IMR-90 (cell line): ENCODE results near the gene TNFRSF4. TPM values are rescaled to one million over a fixed set of nuclear protein-coding genes. Genes with fewer than 3 reads are reported as not detected.

Experiments
- ATAC-seq: fragments of 200-7000 bp; cut with Tn5 transposase; 2 replicates; pipeline ENCODE4 v1.9.1; 2020; ENCODE audit warnings: low read depth, mild to moderate bottlenecking, moderate library complexity
- BruUV-seq: library from RNA; stranded (reverse); fragments of 400-500 nt; replicated peaks from 2 replicates; lab custom pipeline; 2021; lab: Mats Ljungman, UMichigan
- CTCF ChIA-PET: fragments of 300-600 bp; formaldehyde crosslinking; extraction: SDS; loops from one replicate; lab custom pipeline; 2021; ENCODE audit warnings: antibody characterized with exemption; lab: Yijun Ruan, JAX
- POLR2A ChIA-PET: fragments of 300-600 bp; sonication (Branson Sonifier 250); formaldehyde crosslinking; loops from one replicate; lab custom pipeline; 2022; ENCODE audit warnings: antibody characterized with exemption; ENCODE audit not compliant: unreplicated experiment; lab: Charles Lee
- DNase-seq: peaks from one replicate; pipeline ENCODE4 v3.0.0; 2013
- H2AFZ ChIP-seq: replicated peaks from 2 replicates; pipeline ENCODE3; 2013; ENCODE audit warnings: low read length, mild to moderate bottlenecking; ENCODE audit not compliant: poor library complexity
- H2AK5ac ChIP-seq: 2 replicates; pipeline ENCODE4 v1.6.1; 2013; ENCODE audit warnings: low read depth, low read length, inconsistent platforms
- H2AK9ac ChIP-seq: replicated peaks from 2 replicates; pipeline ENCODE3; 2013; ENCODE audit warnings: mild to moderate bottlenecking, low read depth, low read length, moderate library complexity; ENCODE audit not compliant: poor library complexity
- H2BK120ac ChIP-seq: 2 replicates; pipeline ENCODE4 v1.6.1; 2013; ENCODE audit warnings: low read depth, low read length, inconsistent platforms
- H2BK15ac ChIP-seq: 3 replicates; pipeline ENCODE4 v1.6.1; 2013; ENCODE audit warnings: low read depth, low read length, inconsistent platforms
- H2BK20ac ChIP-seq: 2 replicates; pipeline ENCODE4 v1.6.1; 2013; ENCODE audit warnings: low read depth, mild to moderate bottlenecking, inconsistent platforms, low read length, moderate library complexity
- H2BK5ac ChIP-seq: 2 replicates; pipeline ENCODE4 v1.6.1; 2013; ENCODE audit warnings: mild to moderate bottlenecking, low read depth, low read length, inconsistent platforms; ENCODE audit not compliant: poor library complexity, severe bottlenecking
- H3K14ac ChIP-seq: replicated peaks from 2 replicates; pipeline ENCODE4 v1.6.1; 2013; ENCODE audit warnings: low read depth, low read length, inconsistent platforms
- H3K18ac ChIP-seq: 2 replicates; pipeline ENCODE4 v1.6.1; 2013; ENCODE audit warnings: low read depth, low read length, control low read depth
- H3K23ac ChIP-seq: 2 replicates; pipeline ENCODE4 v1.6.1; 2013; ENCODE audit warnings: low read depth, low read length, inconsistent platforms
- H3K27ac ChIP-seq: 2 replicates; pipeline ENCODE4 v1.5.1; 2013; ENCODE audit warnings: mild to moderate bottlenecking, control low read depth, low read length; ENCODE audit not compliant: insufficient read depth
- H3K27me3 ChIP-seq: 2 replicates; pipeline ENCODE4 v1.6.1; 2013; ENCODE audit warnings: low read length; ENCODE audit not compliant: control insufficient read depth, insufficient read depth
- H3K36me3 ChIP-seq: 2 replicates; pipeline ENCODE4 v1.6.1; 2013; ENCODE audit warnings: low read length, mixed read lengths; ENCODE audit not compliant: control insufficient read depth, insufficient read depth
- H3K4ac ChIP-seq: 2 replicates; pipeline ENCODE4 v1.6.1; 2013; ENCODE audit warnings: low read depth, low read length, inconsistent platforms
- H3K4me1 ChIP-seq: 2 replicates; pipeline ENCODE4 v1.6.1; 2013; ENCODE audit warnings: low read length, mixed read lengths; ENCODE audit not compliant: control insufficient read depth, insufficient read depth
- H3K4me2 ChIP-seq: 2 replicates; pipeline ENCODE4 v1.6.1; 2013; ENCODE audit warnings: low read depth, mild to moderate bottlenecking, control low read depth, low read length, moderate library complexity
- H3K4me3 ChIP-seq: 2 replicates; pipeline ENCODE4 v1.5.1; 2013; ENCODE audit warnings: low read depth, mild to moderate bottlenecking, control low read depth, low read length, moderate library complexity; ENCODE audit not compliant: insufficient read depth
- H3K56ac ChIP-seq: 2 replicates; pipeline ENCODE4 v1.6.1; 2013; ENCODE audit warnings: low read length, inconsistent platforms; ENCODE audit not compliant: insufficient read depth; ENCODE audit errors: extremely low read depth
- H3K79me1 ChIP-seq, 2 experiments: 2 replicates each; pipeline ENCODE4 v1.6.1; 2013; ENCODE audit warnings: low read length in 2 of 2, inconsistent platforms in 1 of 2, low read depth in 1 of 2
- H3K9ac ChIP-seq: 2 replicates; pipeline ENCODE4 v1.6.1; 2013; ENCODE audit warnings: low read depth, low read length, control low read depth
- H3K9me1 ChIP-seq: 2 replicates; pipeline ENCODE4 v1.6.1; 2013; ENCODE audit warnings: low read length, inconsistent platforms; ENCODE audit not compliant: insufficient read depth
- H3K9me3 ChIP-seq: 2 replicates; pipeline ENCODE4 v1.6.1; 2013; ENCODE audit warnings: low read length; ENCODE audit not compliant: control insufficient read depth, insufficient read depth
- H4K20me1 ChIP-seq: 2 replicates; pipeline ENCODE4 v1.6.1; 2013; ENCODE audit warnings: low read length, inconsistent platforms; ENCODE audit not compliant: insufficient read depth
- H4K5ac ChIP-seq: 2 replicates; pipeline ENCODE4 v1.6.1; 2013; ENCODE audit warnings: mild to moderate bottlenecking, low read depth, low read length, control low read depth
- H4K8ac ChIP-seq, 2 experiments: 2 replicates each; pipeline ENCODE4 v1.6.1; 2013; ENCODE audit warnings: low read depth in 2 of 2, low read length in 2 of 2, control low read depth in 1 of 2, inconsistent platforms in 1 of 2
- H4K91ac ChIP-seq: 2 replicates; pipeline ENCODE4 v1.6.1; 2013; ENCODE audit warnings: low read depth, low read length, inconsistent platforms; ENCODE audit not compliant: insufficient read depth
- BHLHE40 ChIP-seq: fragments of 150-350 bp; IDR thresholded peaks from 2 replicates; pipeline ENCODE4 v1.6.1; 2016; ENCODE audit warnings: mild to moderate bottlenecking, low read depth, low read length
- CEBPB ChIP-seq: IDR thresholded peaks from 2 replicates; pipeline ENCODE4 v1.6.1; 2012; ENCODE audit warnings: low read depth, low read length, improper control_type of control experiment
- ELK1 ChIP-seq: fragments of 150-350 bp; IDR thresholded peaks from 2 replicates; pipeline ENCODE4 v1.6.1; 2016; ENCODE audit warnings: low read depth, mild to moderate bottlenecking, low read length, moderate library complexity, borderline replicate concordance
- FOS ChIP-seq: fragments of 150-350 bp; IDR thresholded peaks from 2 replicates; pipeline ENCODE4 v1.6.1; 2016; ENCODE audit warnings: low read depth, low read length
- MAFK ChIP-seq: IDR thresholded peaks from 2 replicates; pipeline ENCODE4 v1.6.1; 2012; ENCODE audit warnings: low read depth, low read length, improper control_type of control experiment
- MAZ ChIP-seq: IDR thresholded peaks from 2 replicates; pipeline ENCODE4 v1.6.1; 2012; ENCODE audit warnings: low read depth, mild to moderate bottlenecking, low read length, improper control_type of control experiment, moderate library complexity, borderline replicate concordance
- MXI1 ChIP-seq: IDR thresholded peaks from 2 replicates; pipeline ENCODE4 v1.6.1; 2012; ENCODE audit warnings: low read depth, mild to moderate bottlenecking, low read length, moderate library complexity, borderline replicate concordance
- POLR2A ChIP-seq: IDR thresholded peaks from 2 replicates; pipeline ENCODE4 v1.6.1; 2012; ENCODE audit warnings: mild to moderate bottlenecking, low read depth, low read length
- SMC3 ChIP-seq: fragments of 150-350 bp; IDR thresholded peaks from 2 replicates; pipeline ENCODE4 v1.6.1; 2016; ENCODE audit warnings: low read depth, mild to moderate bottlenecking, antibody characterized with exemption, low read length, moderate library complexity
- WGBS, 2 experiments: methylation state at CpG; one replicate each; pipeline versions ENCODE4 v1.1.5 to v1.1.7; 2013; ENCODE audit warnings: missing lambda C conversion rate in 2 of 2; ENCODE audit not compliant: insufficient read length in 1 of 2; ENCODE audit errors: extremely low coverage in 2 of 2; 5-methylcytosine and 5-hydroxymethylcytosine counted together
- dilution Hi-C: fragments of 300-500 bp; cut with HindIII; formaldehyde crosslinking; loops from one replicate; pipeline ENCODE4 v1.14.3; 2018; ENCODE audit warnings: low sequenced_read_pairs; ENCODE audit not compliant: unreplicated experiment
- in situ Hi-C: fragments of 300-500 bp; cut with MboI; formaldehyde crosslinking; loops from 3 replicates; pipeline ENCODE4 v1.14.3; 2019; ENCODE audit warnings: low sequenced_read_pairs, inconsistent platforms, mixed read lengths
- intact Hi-C: fragments of 100-400 bp; cut with micrococcal nuclease; formaldehyde crosslinking; loops from 2 replicates; pipeline ENCODE4 v1.10.0; 2022
- polyA plus RNA-seq, 3 experiments: library from polyadenylated mRNA; depleted of rRNA; stranded (reverse); fragments of >200 nt; gene quantifications; 2 replicates each; pipeline ENCODE4 v1.2.3, GENCODE V29; 2012; ENCODE audit warnings: low replicate concordance in 1 of 3
- total RNA-seq: library from RNA; depleted of rRNA; stranded (reverse); fragments of >200 nt; gene quantifications from 2 replicates; pipeline ENCODE4 v1.2.3, GENCODE V29; 2012
- TF ChIP-seq, protein P1 (sequence below): fragments of 150-350 bp; IDR thresholded peaks from 2 replicates; pipeline ENCODE4 v1.6.1; 2017; ENCODE audit warnings: mild to moderate bottlenecking, antibody characterized with exemption, low read length, low read depth

The TNFRSF4 gene
- total and polyA plus RNA-seq, 2 of the 4 experiments (the other 2 are of a cell fraction): 0.15 TPM; not detected in 1

DNA sequence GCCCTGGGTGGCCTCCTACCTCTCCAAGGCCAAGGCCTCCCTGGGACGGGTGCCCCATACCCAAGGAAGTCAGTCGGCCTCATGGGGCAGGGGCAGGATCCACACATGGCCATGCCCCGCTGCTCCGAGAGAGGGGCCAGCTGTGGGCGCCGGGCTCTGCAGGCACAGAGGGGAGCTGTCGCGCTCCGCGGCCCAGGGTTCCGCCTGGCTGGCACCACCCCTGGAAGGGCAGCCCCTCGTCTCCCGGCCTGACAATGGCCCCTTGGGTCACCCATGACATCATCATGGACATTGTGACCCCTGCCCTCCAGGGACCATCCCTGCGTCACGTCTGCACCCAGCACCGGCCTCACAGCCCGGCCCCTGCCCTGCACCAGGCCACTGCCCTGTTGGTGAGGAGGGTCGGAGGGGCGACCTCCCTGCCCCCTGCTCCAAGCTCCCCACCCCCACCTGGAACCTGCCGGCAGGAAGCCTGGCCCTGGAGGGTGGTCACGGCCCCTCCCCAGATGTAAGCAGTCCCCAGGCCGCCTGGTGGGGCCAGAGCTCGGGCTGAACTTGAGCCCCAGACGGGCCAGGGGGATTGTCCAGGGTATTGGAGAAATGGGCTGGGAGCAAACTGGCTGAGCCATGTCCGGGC is 34.5 kb downstream of the TNFRSF4 start:
- H3K27ac ChIP-seq: no peak overlapping the region
- POLR2A ChIA-PET: no interaction called here
- no peak overlapping the region for H4K5ac ChIP-seq

More for the DNA sequence above, 34.5 kb downstream of the TNFRSF4 start:
- H3K4me3 ChIP-seq: no peak overlapping the region
- no peak overlapping the region for H2BK15ac ChIP-seq
- no peak overlapping the region for H2BK120ac ChIP-seq
- H2BK5ac ChIP-seq: no peak overlapping the region
- peaks cover 6% of the 10 kb centered on the region for H3K9me3 ChIP-seq
- no peak overlapping the region for H3K4ac ChIP-seq
- no peak overlapping the region for H4K91ac ChIP-seq
- H3K23ac ChIP-seq: no peak overlapping the region
- no peaks in the 10 kb centered on the region for H3K36me3 ChIP-seq
- in situ Hi-C loops: no loop called here
- H3K56ac ChIP-seq: no peak overlapping the region
- H2AFZ ChIP-seq: no peak overlapping the region
- no peak overlapping the region for H2BK20ac ChIP-seq
- ATAC-seq (no peak), DNase-seq (no peak)
- TF ChIP-seq MAFK (no peak), MXI1 (no peak), BHLHE40 (no peak), CEBPB (no peak), FOS (no peak), POLR2A (no peak), MAZ (no peak), SMC3 (no peak), ELK1 (no peak)
- TF ChIP-seq, protein P1, sequence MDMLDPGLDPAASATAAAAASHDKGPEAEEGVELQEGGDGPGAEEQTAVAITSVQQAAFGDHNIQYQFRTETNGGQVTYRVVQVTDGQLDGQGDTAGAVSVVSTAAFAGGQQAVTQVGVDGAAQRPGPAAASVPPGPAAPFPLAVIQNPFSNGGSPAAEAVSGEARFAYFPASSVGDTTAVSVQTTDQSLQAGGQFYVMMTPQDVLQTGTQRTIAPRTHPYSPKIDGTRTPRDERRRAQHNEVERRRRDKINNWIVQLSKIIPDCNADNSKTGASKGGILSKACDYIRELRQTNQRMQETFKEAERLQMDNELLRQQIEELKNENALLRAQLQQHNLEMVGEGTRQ: no peak
- no peak overlapping the region for H3K4me2 ChIP-seq
- H3K79me1 ChIP-seq: no peaks in the 10 kb centered on the region
- no peak overlapping the region for H3K18ac ChIP-seq
- H3K14ac ChIP-seq: no peak overlapping the region
- H3K4me1 ChIP-seq: no peaks in the 10 kb centered on the region
- no peaks in the 10 kb centered on the region for H3K9me1 ChIP-seq
- H2AK5ac ChIP-seq: no peak overlapping the region
- dilution Hi-C loops: no loop called here
- BruUV-seq: no TSS peak
- 58% methylated on average over 2 of the region's 25 CpGs; no CpG with 5 or more reads in 1 of the 2 experiments for WGBS, 2 experiments
- CTCF ChIA-PET: no interaction called here
- no peak overlapping the region for H4K8ac ChIP-seq
- H2AK9ac ChIP-seq: no peak overlapping the region
- H4K20me1 ChIP-seq: no peaks in the 10 kb centered on the region
- H3K27me3 ChIP-seq: peaks cover 27% of the 10 kb centered on the region
- intact Hi-C loops: no loop called here
- H3K9ac ChIP-seq: no peak overlapping the region
